GM21786 (cell line): ENCODE measurements around the gene DUSP16.
"Not testable (repeated sequence)": the region's sequence is repeated elsewhere in the genome, so short reads cannot be mapped to it uniquely, and the experiment has no call there.

Source experiments
- ATAC-seq: cut with Tn5 transposase; IDR thresholded peaks from one replicate; pipeline ENCODE4 v1.9.1; 2021; ENCODE audit not compliant: unreplicated experiment

DUSP16 gene, protein sequence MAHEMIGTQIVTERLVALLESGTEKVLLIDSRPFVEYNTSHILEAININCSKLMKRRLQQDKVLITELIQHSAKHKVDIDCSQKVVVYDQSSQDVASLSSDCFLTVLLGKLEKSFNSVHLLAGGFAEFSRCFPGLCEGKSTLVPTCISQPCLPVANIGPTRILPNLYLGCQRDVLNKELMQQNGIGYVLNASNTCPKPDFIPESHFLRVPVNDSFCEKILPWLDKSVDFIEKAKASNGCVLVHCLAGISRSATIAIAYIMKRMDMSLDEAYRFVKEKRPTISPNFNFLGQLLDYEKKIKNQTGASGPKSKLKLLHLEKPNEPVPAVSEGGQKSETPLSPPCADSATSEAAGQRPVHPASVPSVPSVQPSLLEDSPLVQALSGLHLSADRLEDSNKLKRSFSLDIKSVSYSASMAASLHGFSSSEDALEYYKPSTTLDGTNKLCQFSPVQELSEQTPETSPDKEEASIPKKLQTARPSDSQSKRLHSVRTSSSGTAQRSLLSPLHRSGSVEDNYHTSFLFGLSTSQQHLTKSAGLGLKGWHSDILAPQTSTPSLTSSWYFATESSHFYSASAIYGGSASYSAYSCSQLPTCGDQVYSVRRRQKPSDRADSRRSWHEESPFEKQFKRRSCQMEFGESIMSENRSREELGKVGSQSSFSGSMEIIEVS

DNA sequence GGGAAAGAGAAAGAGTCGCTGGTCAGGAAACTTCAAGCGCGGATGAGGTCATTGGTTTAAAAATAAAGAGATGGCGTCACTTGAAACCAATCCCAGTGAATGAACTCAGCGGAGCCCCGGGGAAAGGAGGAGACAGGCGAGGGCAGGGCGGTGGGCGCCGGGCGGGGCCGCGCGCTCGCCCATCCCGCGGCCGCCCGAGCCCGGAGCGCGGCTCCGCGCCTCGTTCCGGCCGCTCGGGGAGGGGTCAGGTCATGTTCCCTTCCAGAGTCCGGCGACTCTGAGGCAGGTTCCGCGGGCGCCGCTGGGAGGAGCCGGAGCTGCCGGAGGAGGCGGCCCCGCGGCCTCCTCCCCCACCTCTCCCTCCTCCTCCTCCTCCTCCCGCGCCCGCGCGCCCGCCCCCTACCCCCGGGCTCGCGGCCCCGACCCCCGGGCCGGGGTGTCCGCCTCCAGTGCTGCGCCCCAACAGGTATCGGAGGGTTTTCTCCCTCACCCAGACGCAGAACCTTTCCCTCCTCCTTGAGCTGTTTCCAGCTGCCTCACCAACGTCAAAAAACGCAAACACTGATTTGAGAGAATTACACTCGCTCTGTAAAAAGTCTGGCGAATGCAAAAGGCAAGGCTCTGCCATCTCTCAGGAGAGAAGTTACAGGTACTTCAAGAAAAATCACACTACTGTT is at the start of gene DUSP16:
Gene DUSP16 (minus strand): TSS at position 279 of the 677 bp plus-strand sequence. CDS start 41,765 bp downstream, outside the sequence.
- ATAC-seq = peak; percentile 78

GRCh38 chr12:12612358-12612757 is 49.7 kb upstream of the DUSP16 start:
- ATAC-seq = no peak

DNA sequence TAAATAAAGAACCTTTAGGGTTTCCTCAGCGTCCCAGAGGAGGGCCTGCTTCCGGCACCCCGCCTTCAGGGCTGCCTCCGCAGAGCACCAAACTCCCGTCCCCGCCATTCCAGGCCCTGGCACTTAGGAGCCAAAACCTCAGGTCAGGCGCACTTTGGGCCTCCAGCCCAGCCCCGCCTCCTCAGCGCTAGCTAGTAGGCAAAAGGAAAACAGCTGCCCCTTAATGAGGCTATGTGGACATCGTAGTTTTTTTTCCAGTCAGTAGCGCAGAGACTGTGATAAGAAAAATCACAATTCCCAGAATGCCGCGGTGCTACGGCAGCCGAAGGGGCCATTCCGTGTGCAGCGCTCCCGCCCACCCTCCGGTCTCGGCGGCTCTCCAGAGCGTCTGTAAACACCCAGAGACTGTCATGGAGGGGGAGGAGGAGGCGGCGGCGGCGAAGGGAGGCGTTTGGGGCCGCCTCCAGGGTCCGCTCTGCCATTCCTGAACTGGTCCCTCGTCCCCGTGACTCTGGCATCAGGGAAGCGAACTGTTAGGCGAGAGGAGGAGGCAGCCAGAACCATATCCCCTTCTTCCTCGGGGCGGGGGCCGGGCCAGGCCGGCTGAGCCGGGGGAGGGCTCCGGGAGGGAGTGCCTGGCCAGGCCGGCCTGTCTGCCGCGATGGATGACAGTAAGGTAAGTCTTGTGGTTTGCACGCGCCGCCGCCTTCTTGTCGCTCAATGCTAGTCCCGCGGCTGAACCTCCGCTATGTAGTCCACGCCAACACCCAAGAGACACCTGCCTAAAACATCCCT is 49.0 kb upstream of the DUSP16 start, which contains the start of gene CREBL2:
Gene CREBL2 (plus strand): TSS at position 365 of the 795 bp plus-strand sequence. CDS start 297 bp downstream, at position 662.
- ATAC-seq = peak; percentile 60

DNA sequence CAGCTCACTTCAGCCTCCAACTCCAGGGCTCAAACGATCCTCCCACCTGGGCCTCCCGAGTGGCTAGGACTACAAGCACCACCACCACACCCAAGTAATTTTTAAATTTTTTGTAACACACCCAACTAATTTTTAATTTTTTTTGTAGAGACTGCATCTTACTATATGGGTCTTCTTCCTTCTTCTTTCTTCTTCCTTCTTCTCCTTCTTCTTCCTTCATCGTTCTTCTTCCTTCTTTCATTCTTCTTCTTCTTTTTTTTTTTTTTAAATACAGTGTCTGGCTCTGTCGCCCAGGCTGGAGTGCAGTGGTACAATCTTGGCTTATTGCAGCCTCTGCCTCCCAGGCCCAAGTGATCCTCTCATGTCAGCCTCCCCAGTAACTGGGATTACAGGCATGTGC is 48.0 kb upstream of the DUSP16 start:
- no peak for ATAC-seq

- no peak for ATAC-seq
Measured at GRCh38 chr12:12609692-12610091, 47.0 kb upstream of the DUSP16 start.

DNA sequence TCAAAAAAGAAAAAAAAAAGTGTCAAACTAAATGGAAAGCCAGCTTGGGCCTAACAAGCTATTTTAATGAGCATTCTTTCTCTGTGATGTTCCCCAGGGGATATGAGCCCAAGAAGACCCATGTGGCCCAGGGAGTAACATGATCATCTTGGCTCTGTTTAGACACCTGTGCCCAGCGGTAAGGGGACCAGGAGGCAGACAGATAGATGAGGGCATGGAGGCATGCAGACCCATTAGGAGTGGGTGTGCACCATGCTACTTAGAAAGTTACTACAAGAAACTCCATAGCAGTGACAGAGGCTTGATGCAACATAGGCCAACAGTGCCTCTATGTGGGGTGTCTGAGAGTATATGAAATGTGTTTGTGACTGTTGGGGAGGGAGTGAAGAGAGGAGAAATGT is 45.9 kb upstream of the DUSP16 start:
- peak; percentile 24 for ATAC-seq

- peak; percentile 42 for ATAC-seq
Measured at GRCh38 chr12:12606781-12607589, 44.3 kb upstream of the DUSP16 start.

GRCh38 chr12:12604740-12605139 is 42.1 kb upstream of the DUSP16 start:
- no peak for ATAC-seq

DNA sequence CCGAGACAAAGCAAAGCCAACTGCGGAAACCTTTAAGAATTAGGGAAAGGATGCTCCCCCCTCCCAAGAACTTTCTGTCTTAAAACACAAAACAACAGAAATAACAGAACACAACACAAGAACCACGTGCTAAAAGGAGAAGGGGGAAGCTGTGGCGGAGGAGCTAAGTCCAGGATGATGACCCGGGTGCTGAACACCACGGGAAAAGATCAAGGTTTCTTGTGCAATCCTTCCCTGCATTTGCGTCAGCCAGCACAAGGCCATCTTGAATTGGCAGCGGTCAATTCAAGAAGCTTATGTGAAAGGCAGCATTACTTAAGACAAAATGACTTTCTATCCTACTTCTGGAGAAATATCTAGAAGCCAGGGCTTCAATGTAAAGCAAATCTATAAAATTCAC is 38.0 kb upstream of the DUSP16 start:
- ATAC-seq = no peak

GRCh38 chr12:12599750-12600643 is 37.3 kb upstream of the DUSP16 start:
- no peak for ATAC-seq

- no peak for ATAC-seq
Measured at GRCh38 chr12:12598864-12599263, 36.2 kb upstream of the DUSP16 start.

GRCh38 chr12:12596598-12596997 is 33.9 kb upstream of the DUSP16 start:
- not testable (repeated sequence) for ATAC-seq

- ATAC-seq = not testable (repeated sequence)
Measured at GRCh38 chr12:12595929-12596328, 33.3 kb upstream of the DUSP16 start.

DNA sequence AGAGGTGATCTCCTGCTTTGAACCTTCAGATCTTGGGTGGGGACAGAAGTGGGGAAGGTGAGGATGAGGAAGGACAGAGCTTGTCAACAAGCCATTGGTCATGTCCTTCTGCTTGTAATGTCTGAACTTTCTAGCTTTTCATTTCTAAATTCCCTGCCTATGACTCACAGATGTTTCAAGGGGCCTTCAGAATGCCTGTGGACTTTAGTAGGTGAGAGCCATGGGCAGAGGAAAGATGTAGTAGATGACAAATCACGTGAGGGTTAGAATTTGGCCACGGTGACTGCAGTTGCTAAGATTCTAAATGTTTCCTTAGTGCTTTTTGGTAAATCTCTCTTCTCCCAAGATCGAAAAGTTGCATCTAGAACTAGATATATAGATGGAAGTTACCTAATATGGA is 30.3 kb upstream of the DUSP16 start:
- ATAC-seq = no peak

- no peak for ATAC-seq
Measured at GRCh38 chr12:12590961-12591360, 28.3 kb upstream of the DUSP16 start.

DNA sequence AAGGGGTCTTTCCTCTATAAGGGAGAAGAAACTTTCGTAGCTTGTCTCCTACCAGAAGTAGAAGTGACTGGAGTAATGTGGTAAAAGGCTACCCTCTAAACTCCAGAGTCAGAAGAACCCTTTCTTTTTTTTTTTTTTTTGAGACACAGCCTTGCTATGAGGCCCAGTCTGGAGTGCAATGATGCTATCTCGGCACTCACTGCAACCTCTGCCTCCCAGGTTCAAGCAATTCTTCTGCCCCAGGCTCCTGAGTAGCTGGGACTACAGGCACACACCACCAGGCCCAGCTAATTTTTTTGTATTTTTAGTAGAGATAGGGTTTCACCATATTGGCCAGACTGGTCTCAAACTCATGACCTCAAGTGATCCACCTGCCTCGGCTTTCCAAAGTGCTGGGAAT is 25.8 kb upstream of the DUSP16 start:
- ATAC-seq = not testable (repeated sequence)

DNA sequence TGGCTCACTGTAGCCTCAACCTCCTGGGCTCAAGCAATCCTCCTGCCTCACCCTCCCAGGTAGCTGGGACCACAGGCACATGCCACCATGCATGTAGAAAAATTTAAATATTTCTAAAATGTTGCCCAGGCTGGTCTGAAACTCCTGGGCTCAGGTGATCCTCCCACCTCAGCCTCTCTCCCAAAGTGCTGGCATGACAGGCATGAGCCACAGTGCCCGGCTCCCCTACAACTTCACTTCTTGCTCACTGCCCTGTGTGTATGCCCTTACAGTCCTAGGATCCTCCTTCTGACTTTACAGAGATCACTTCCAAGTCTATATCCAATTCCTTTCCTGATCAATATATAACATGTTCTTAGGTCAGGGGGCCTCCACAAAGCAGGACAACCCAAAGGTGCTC is 25.2 kb upstream of the DUSP16 start:
- no peak for ATAC-seq

DNA sequence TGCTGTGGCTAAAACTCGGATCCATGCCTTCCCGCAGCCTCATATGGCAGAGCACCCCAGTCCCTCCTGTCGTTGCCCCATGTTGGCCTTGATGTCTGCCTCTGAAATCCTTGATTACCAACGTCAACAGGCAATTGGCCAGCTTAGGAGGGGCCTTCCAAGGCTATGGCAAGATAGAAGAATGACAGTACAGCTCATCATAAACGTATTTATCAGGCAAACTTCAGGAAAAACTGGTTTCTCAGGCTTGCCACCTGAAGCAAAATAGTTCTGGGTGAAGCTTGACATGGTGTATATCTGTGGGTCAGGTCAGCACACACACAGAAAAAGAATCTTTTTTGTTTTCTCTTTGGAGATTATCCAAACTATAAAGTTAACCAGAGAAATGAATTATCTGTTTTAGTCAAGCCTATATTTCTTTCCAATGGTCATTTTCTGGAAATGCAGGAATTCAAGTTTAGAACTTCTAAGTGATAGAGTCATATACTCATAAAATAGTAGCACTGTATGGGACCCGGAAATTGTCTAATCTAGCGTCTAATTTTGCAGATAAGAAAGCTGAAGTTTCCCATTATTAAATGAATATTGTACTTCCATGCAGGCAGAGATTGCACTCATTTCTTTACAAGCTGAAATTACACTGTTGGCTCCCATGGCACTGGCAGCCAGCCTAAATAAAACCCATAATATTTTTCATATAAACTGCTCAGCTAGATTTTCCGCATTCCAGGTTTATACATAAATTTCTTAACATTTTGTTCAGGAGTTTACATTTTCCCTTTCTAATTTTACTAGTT is 24.4 kb upstream of the DUSP16 start:
- no peak for ATAC-seq
